ENCODE results near the gene DOK4.
"Not testable (repeated sequence)": the region's sequence is repeated elsewhere in the genome, so short reads cannot be mapped to it uniquely, and the experiment has no call there.

Gene DOK4

GRCh38 chr16:57445510-57445909, 40.8 kb downstream of the DOK4 start:
- no peak for DNase-seq (ENCODE audit: low spot score)

- no peak for DNase-seq (ENCODE audit: low spot score)
Observed at GRCh38 chr16:57444711-57445110, 41.6 kb downstream of the DOK4 start.

- DNase-seq (ENCODE audit: low spot score), result not testable (repeated sequence)
Observed at GRCh38 chr16:57440551-57440950, 45.7 kb downstream of the DOK4 start.

GRCh38 chr16:57439947-57440346, 46.3 kb downstream of the DOK4 start:
- DNase-seq (ENCODE audit: low spot score), result not testable (repeated sequence)

GRCh38 chr16:57435838-57436237, 50.5 kb downstream of the DOK4 start:
- no peak for DNase-seq (ENCODE audit: low spot score)

GRCh38 chr16:57434003-57434402, 52.3 kb downstream of the DOK4 start:
- no peak for DNase-seq (ENCODE audit: low spot score)

- no peak for DNase-seq (ENCODE audit: low spot score)
Observed at GRCh38 chr16:57432989-57433388, 53.3 kb downstream of the DOK4 start.

- no peak for DNase-seq (ENCODE audit: low spot score)
Observed at GRCh38 chr16:57432505-57432904, 53.8 kb downstream of the DOK4 start.

GRCh38 chr16:57430955-57431354, 55.3 kb downstream of the DOK4 start:
- DNase-seq (ENCODE audit: low spot score), result no peak

GRCh38 chr16:57427824-57428223, 58.5 kb downstream of the DOK4 start:
- DNase-seq (ENCODE audit: low spot score), result no peak

- DNase-seq (ENCODE audit: low spot score), result no peak
Observed at GRCh38 chr16:57427307-57427706, 59.0 kb downstream of the DOK4 start.

- no peak for DNase-seq (ENCODE audit: low spot score)
Observed at GRCh38 chr16:57426356-57426755, 59.9 kb downstream of the DOK4 start.

GRCh38 chr16:57424583-57424982, 61.7 kb downstream of the DOK4 start:
- DNase-seq (ENCODE audit: low spot score), result no peak

- DNase-seq (ENCODE audit: low spot score), result no peak
Observed at GRCh38 chr16:57423152-57423551, 63.1 kb downstream of the DOK4 start.

GRCh38 chr16:57422026-57422944, 64.0 kb downstream of the DOK4 start:
- peak; percentile 36 for DNase-seq (ENCODE audit: low spot score)
